SU-DHL-6 (cell line): ENCODE measurements around the gene PPID.
"Not testable (repeated sequence)": the region's sequence is repeated elsewhere in the genome, so short reads cannot be mapped to it uniquely, and the experiment has no call there.

Experiments used
- H2AFZ ChIP-seq: fragments of 200-600 bp; sonication (generic); 2 replicates; pipeline ENCODE4 v1.6.1; 2014; ENCODE audit warnings: low read depth, mild to moderate bottlenecking, moderate library complexity, mixed read lengths, antibody characterized with exemption, low read length; ENCODE audit not compliant: severe bottlenecking
- H3F3A ChIP-seq: fragments of 200-600 bp; shearing (Covaris generic); 2 replicates; pipeline ENCODE4 v1.6.0; 2016; ENCODE audit warnings: antibody characterized with exemption, mild to moderate bottlenecking; ENCODE audit not compliant: insufficient read depth
- H3K27ac ChIP-seq: fragments of 200-600 bp; sonication (generic); 2 replicates; pipeline ENCODE4 v1.5.1; 2016; ENCODE audit warnings: low read depth, mild to moderate bottlenecking, low read length, moderate library complexity, mixed read lengths
- H3K27me3 ChIP-seq: fragments of 200-600 bp; sonication (generic), shearing (Covaris generic); 2 replicates; pipeline ENCODE4 v1.6.0; 2014; ENCODE audit warnings: mild to moderate bottlenecking, low read length
- H3K36me3 ChIP-seq: fragments of 200-600 bp; sonication (generic); 2 replicates; pipeline ENCODE4 v1.6.1; 2014; ENCODE audit warnings: mild to moderate bottlenecking, low read length, mixed read lengths
- H3K4me2 ChIP-seq: fragments of 300-600, 200-600 bp; shearing (Covaris generic), sonication (generic); 2 replicates; pipeline ENCODE4 v1.6.0; 2014; ENCODE audit warnings: low read length, low read depth, mild to moderate bottlenecking; ENCODE audit not compliant: poor library complexity, severe bottlenecking
- H3K4me3 ChIP-seq: fragments of 200-600 bp; sonication (generic); 2 replicates; pipeline ENCODE4 v1.5.1; 2014; ENCODE audit warnings: antibody characterized with exemption, low read length, mild to moderate bottlenecking, mixed read lengths; ENCODE audit not compliant: insufficient read depth, poor library complexity, severe bottlenecking
- H3K79me2 ChIP-seq: fragments of 200-600 bp; sonication (generic); 2 replicates; pipeline ENCODE4 v1.6.1; 2014; ENCODE audit warnings: mild to moderate bottlenecking, low read length, moderate library complexity; ENCODE audit not compliant: insufficient read depth
- H3K9ac ChIP-seq: fragments of 200-600 bp; sonication (generic); 2 replicates; pipeline ENCODE4 v1.7.0; 2014; ENCODE audit warnings: mild to moderate bottlenecking, low read length
- H3K9me2 ChIP-seq: fragments of 200-600 bp; sonication (generic); replicated peaks from 2 replicates; pipeline ENCODE4 v1.6.1; 2014; ENCODE audit warnings: low read length; ENCODE audit not compliant: insufficient read depth
- H3K9me3 ChIP-seq: fragments of 200-600 bp; sonication (generic); 2 replicates; pipeline ENCODE4 v1.6.1; 2014; ENCODE audit warnings: low read length, mixed read lengths; ENCODE audit not compliant: insufficient read depth
- H4K20me1 ChIP-seq: fragments of 200-600 bp; sonication (generic); 2 replicates; pipeline ENCODE4 v1.6.1; 2014; ENCODE audit warnings: low read depth, mild to moderate bottlenecking, antibody characterized with exemption, low read length, moderate library complexity, mixed read lengths
- CTCF ChIP-seq: fragments of 200-600 bp; sonication (generic); IDR thresholded peaks from one replicate; pipeline ENCODE4 v1.5.1; 2017; ENCODE audit warnings: antibody characterized with exemption, mild to moderate bottlenecking, low read length, moderate library complexity; ENCODE audit not compliant: insufficient read depth, poor library complexity, severe bottlenecking
- EZH2phosphoT487 ChIP-seq: fragments of 200-600 bp; sonication (generic), shearing (Covaris generic); conservative IDR thresholded peaks from 2 replicates; pipeline ENCODE4 v1.6.1; 2018; ENCODE audit warnings: mild to moderate bottlenecking, antibody characterized with exemption, low read length, moderate library complexity, mixed read lengths

The PPID gene

GRCh38 chr4:158714937-158715336 is 8.3 kb downstream of the PPID start:
- H3K4me3 ChIP-seq: no peak overlapping the region
- H3K9me3 ChIP-seq: no peaks in the 10 kb centered on the region
- H3K27me3 ChIP-seq: no peaks in the 10 kb centered on the region
- no peaks in the 10 kb centered on the region for H3K79me2 ChIP-seq
- no peak overlapping the region for H3K9ac ChIP-seq
- no peak overlapping the region for H2AFZ ChIP-seq
- no peak for TF ChIP-seq EZH2phosphoT487
- no peaks in the 10 kb centered on the region; the same call in 1 of the 2 replicates for H4K20me1 ChIP-seq
- no peaks in the 10 kb centered on the region for H3K9me2 ChIP-seq
- peaks cover 36% of the 10 kb centered on the region; the same call in 1 of the 2 replicates for H3K36me3 ChIP-seq
- no peak overlapping the region for H3K27ac ChIP-seq
- no peaks in the 10 kb centered on the region for H3F3A ChIP-seq
- H3K4me2 ChIP-seq: no peak overlapping the region

- peaks cover 31% of the 10 kb centered on the region; the same call in 1 of the 2 replicates for H3K36me3 ChIP-seq
- H3K4me2 ChIP-seq, H3K4me3 ChIP-seq, H3K9ac ChIP-seq, H3K79me2 ChIP-seq, H3F3A ChIP-seq, H2AFZ ChIP-seq, H3K27me3 ChIP-seq, H3K27ac ChIP-seq, H3K9me3 ChIP-seq, H3K9me2 ChIP-seq, H4K20me1 ChIP-seq: not testable (repeated sequence)
Observed at GRCh38 chr4:158712622-158713021, 10.6 kb downstream of the PPID start.

- no peaks in the 10 kb centered on the region for H3K27me3 ChIP-seq
Observed at GRCh38 chr4:158710814-158711213, 12.4 kb downstream of the PPID start.

GRCh38 chr4:158704274-158704673 is 18.9 kb downstream of the PPID start:
- TF ChIP-seq CTCF (no peak), EZH2phosphoT487 (no peak)
- Histone ChIP-seq H3K36me3 (0 out of 2 replicates have a peak, but pooled peaks cover 4% of the 10 kb centered on the region), H3K9me3 (no peaks in the 10 kb centered on the region), H3K27ac (no peak overlapping the region), H3K79me2 (no peaks in the 10 kb centered on the region), H3K9me2 (no peaks in the 10 kb centered on the region), H3K4me3 (no peak overlapping the region), H2AFZ (no peak overlapping the region), H3F3A (no peaks in the 10 kb centered on the region), H3K9ac (no peak overlapping the region), H3K4me2 (no peak overlapping the region), H3K27me3 (no peaks in the 10 kb centered on the region), H4K20me1 (no peaks in the 10 kb centered on the region)

More at GRCh38 chr4:158710814-158711213, 12.4 kb downstream of the PPID start:
- H3K9me2 ChIP-seq: no peaks in the 10 kb centered on the region
- no peaks in the 10 kb centered on the region; the same call in 1 of the 2 replicates for H4K20me1 ChIP-seq
- H3K27ac ChIP-seq: no peak overlapping the region
- no peaks in the 10 kb centered on the region for H3F3A ChIP-seq
- no peak overlapping the region for H3K4me3 ChIP-seq
- no peaks in the 10 kb centered on the region for H3K79me2 ChIP-seq
- H3K4me2 ChIP-seq: no peak overlapping the region
- H2AFZ ChIP-seq: no peak overlapping the region
- no peak overlapping the region for H3K9ac ChIP-seq
- H3K36me3 ChIP-seq: peaks cover 28% of the 10 kb centered on the region; the same call in 1 of the 2 replicates
- no peaks in the 10 kb centered on the region for H3K9me3 ChIP-seq
- TF ChIP-seq EZH2phosphoT487 (no peak), CTCF (no peak)
